GM12872 (cell line): ENCODE results near the gene CCNG2.

Source experiments
- TF ChIP-seq, protein P1 (sequence below): IDR thresholded peaks from 3 replicates; pipeline ENCODE4 v1.5.1; 2011; ENCODE audit warnings: low read depth, mild to moderate bottlenecking, low read length, moderate library complexity; ENCODE audit not compliant: insufficient read depth

CCNG2 gene

DNA sequence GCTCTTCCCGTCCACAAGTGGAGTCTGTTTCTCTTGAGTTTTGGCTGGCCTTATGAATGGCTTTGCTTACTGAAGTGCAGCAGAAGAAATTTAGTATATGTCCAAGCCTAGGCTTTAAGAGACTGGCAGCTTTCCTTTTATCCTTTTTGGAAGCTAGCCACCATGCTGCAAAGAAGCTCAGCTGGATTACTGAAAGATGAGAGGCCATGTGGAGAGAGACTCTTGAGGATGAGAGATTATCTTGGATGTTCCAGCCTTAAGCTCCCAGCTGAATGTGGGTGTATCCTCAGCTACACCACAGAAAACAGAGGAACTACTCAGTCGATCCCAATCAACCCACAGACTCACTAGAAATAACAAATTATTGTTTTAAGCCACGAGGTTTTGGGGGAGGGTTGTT, 12.5 kb downstream of the CCNG2 start:
- TF ChIP-seq, protein P1, sequence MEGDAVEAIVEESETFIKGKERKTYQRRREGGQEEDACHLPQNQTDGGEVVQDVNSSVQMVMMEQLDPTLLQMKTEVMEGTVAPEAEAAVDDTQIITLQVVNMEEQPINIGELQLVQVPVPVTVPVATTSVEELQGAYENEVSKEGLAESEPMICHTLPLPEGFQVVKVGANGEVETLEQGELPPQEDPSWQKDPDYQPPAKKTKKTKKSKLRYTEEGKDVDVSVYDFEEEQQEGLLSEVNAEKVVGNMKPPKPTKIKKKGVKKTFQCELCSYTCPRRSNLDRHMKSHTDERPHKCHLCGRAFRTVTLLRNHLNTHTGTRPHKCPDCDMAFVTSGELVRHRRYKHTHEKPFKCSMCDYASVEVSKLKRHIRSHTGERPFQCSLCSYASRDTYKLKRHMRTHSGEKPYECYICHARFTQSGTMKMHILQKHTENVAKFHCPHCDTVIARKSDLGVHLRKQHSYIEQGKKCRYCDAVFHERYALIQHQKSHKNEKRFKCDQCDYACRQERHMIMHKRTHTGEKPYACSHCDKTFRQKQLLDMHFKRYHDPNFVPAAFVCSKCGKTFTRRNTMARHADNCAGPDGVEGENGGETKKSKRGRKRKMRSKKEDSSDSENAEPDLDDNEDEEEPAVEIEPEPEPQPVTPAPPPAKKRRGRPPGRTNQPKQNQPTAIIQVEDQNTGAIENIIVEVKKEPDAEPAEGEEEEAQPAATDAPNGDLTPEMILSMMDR, result no peak

DNA sequence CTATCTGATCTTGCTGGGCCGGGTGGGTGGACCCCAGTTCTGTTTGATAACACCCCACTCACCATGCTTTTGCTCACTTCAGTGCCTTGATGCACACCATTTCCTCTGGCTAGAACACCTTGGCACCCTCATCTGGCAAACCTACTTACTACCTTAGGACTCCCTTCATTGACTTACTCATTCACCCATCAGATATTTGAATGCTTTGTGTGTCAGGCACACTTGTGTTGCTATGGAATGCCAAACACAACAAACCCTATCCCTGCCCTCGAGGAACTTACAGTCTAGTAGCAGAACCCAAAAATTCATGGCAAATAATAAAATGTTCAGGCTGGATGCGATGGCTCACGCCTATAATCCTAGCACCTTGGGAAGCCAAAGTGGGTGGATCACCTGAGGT, 13.9 kb downstream of the CCNG2 start:
- TF ChIP-seq, protein P1, result no peak

DNA sequence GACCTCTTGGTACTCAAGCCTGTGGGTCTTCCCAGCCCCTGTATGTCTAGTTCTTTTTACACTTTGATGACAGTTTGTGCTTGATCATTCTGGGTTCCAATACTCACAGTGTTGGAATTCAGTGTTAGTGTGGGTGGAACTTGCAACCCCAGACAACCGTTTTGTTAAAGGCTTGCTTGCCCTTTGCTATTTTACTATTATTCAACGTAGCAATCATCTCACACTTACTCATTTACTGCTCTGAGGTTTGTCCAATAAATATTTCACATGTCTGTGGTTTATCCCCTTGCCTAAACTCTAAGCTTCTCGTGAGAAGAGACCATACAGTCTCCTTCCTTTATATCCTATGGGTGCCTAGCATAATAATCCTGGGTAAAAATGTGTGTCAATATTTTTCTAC, 15.3 kb downstream of the CCNG2 start:
- TF ChIP-seq, protein P1, result no peak

DNA sequence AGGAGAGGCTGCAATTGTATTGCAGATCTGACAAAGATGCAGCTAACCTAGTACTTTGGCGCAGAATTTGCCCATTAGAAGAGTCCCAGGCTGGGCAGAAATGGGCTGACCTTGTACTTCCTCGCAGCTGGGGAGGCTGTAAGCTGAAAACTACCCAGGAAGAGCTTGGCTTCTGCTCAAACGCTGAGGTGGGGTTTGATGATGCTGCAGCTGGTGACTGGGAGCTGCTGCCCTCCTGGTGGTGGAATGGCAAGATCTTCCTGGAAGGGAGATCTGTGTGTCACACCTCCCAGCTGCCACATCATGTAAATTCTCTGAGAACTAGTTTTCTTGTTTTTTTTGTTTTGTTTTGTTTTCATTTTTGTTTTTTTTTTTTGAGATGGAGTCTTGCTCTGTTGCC, 17.4 kb downstream of the CCNG2 start:
- TF ChIP-seq, protein P1, result no peak

DNA sequence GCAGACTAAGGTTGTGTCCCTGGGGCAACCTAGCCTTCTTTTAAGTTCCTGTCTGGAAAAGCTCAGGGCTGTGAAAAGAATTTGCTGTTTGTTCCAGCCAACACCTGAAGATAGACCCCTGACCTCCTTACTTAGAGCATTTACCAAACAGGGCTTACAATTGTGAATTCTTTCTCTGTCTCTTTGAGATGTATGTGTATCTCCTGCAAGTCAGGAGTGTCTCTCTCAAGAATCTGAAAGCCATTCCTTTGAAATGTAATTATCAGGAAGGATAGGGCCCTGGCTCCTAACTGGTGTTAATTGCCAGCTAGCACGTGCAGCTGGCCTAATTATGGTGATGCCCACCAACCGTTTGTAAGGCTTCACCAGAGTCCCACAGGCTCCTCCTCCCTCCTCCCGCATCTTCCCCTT, 18.2 kb downstream of the CCNG2 start:
- TF ChIP-seq, protein P1, result no peak

DNA sequence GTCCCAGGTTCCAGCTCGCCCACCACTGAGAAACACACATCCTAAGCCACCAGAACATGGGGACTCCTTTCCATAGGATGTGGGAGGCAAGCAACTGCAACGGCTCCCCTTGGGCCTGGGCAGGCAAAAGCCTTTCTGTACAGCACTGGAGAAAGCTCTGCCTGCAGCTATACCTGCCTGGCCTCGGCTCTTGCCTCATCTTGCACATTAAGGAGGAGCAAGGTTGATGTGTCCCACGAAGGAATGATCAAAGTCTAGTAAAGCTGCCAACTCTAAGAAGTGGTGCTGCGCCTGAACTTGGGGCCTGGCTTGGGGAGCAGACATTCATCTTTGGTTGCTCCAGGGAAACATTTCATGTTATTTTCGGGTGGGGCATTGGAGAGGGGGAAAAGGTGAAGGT, 19.6 kb downstream of the CCNG2 start:
- TF ChIP-seq, protein P1, result no peak

DNA sequence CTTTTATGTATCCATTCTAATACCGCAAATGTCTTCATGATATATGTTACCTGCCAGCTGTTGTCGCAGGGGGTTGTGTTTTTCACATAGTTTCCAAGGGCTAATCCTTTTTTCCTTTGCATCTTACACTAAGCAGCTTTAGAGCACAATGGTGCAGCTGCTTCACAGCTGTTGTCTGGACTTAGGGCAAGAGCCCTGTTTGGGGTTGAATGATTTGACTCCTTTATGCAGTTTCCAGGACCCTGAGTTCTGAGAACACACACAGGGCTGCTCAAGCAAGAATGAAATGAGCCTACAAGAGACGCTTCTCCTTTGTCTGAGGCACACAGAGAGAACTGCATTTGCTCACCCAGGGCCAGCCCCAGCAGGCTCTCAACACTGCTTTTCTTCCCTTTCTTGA, 20.2 kb downstream of the CCNG2 start:
- TF ChIP-seq, protein P1, result no peak

DNA sequence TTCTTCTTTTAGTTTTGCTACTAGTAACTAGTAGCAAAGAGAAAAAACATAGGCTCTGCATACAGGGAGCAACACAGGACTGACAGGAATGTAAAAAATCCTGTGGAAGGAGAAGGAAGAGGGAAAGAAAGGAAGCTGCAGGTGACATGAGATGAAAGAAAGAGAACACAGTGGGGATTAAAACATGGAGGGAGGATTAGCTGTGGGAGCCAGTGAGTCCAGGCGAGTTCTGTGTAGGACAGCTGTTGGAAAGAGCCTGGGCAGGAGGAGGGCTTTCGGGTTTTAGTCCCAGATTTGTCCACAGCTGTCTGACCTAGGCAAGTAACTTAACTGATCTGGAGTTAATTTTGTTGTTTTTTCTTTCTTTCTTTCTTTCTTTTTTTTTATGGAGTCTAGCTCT, 21.6 kb downstream of the CCNG2 start:
- TF ChIP-seq, protein P1, result no peak
